Transverse colon (tissue), 4 donors: ENCODE measurements around the gene EPN2. TPM values are rescaled to one million over a fixed set of nuclear protein-coding genes. Genes with fewer than 3 reads are reported as not detected.

ENCODE experiments used
- DNase-seq: peaks from one replicate; pipeline ENCODE4 v3.0.0-alpha.2; 2019
- H3K27ac ChIP-seq, 4 donors: fragments of 200-600 bp; sonication (generic); 2 replicates each; pipeline ENCODE4 v1.5.1; 2016 to 2018; ENCODE audit warnings: inconsistent platforms in 4 of 4
- H3K27me3 ChIP-seq: fragments of 200-600 bp; sonication (generic); 2 replicates; pipeline ENCODE4 v1.5.1; 2017; ENCODE audit warnings: inconsistent platforms
- H3K36me3 ChIP-seq, 4 donors: fragments of 200-600 bp; sonication (generic); 2 replicates each; pipeline ENCODE4 v1.5.1; 2017 to 2019; ENCODE audit warnings: inconsistent platforms in 4 of 4
- H3K4me1 ChIP-seq, 4 donors: fragments of 200-600 bp; sonication (generic); 2 replicates each; pipeline ENCODE4 v1.5.1; 2017 to 2020; ENCODE audit warnings: inconsistent platforms in 4 of 4
- H3K4me3 ChIP-seq, 4 donors: fragments of 200-600 bp; sonication (generic); 1 replicate in 1 of 4; 2 replicates in 3 of 4; pipeline versions ENCODE4 v1.5.1 to v1.6.1; 2017 to 2019; ENCODE audit warnings: inconsistent platforms in 4 of 4
- H3K9me3 ChIP-seq, 2 donors: fragments of 200-600 bp; sonication (generic); 2 replicates each; pipeline ENCODE4 v1.5.1; 2017 to 2019; ENCODE audit warnings: inconsistent platforms in 2 of 2
- EP300 ChIP-seq: sonication (generic); formaldehyde crosslinking; IDR thresholded peaks from one replicate; pipeline ENCODE4 v1.6.1; 2017; ENCODE audit warnings: antibody characterized with exemption, low read depth
- POLR2A ChIP-seq: fragments of 450-650 bp; IDR thresholded peaks from one replicate; pipeline ENCODE4 v1.6.1; 2016; ENCODE audit warnings: antibody characterized with exemption, mild to moderate bottlenecking, moderate library complexity
- POLR2AphosphoS5 ChIP-seq, 3 donors: sonication (generic); formaldehyde crosslinking; IDR thresholded peaks; one replicate each; pipeline ENCODE4 v1.6.1; 2016; ENCODE audit warnings: antibody characterized with exemption in 3 of 3
- WGBS, 2 donors: methylation state at CpG; one replicate each; pipeline ENCODE4 v1.1.5; 2018; ENCODE audit warnings: low coverage in 1 of 2; 5-methylcytosine and 5-hydroxymethylcytosine counted together
- in situ Hi-C, 4 donors: fragments of 200-750 bp; cut with MboI; loops; one replicate each; pipeline versions ENCODE4 v1.15.0 to v1.15.1; 2017; ENCODE audit warnings: low sequenced_read_pairs in 3 of 4, low pct_ligation_motif_present in 1 of 4, low pct_unique_long_range_greater_than_20kb in 1 of 4
- intact Hi-C: fragments of 100-400 bp; cut with DNase I; formaldehyde crosslinking; loops from one replicate; pipeline ENCODE4 v1.15.1; 2023; ENCODE audit warnings: low total_unique reads
- total RNA-seq, 4 donors: library from RNA; depleted of rRNA; stranded (reverse); fragments of >200 nt; gene quantifications; one replicate each; pipeline ENCODE4 v1.1.0, GENCODE V29; 2016
- TF ChIP-seq, protein P1 (sequence below), 5 experiments: fragments of 200-600 bp in 3 of 5; fragments of 450-650 bp in 2 of 5; sonication (generic) in 3 of 5; IDR thresholded peaks; 1 replicate in 2 of 5; 2 replicates in 3 of 5; pipeline ENCODE4 v1.5.1; 2016 to 2017; ENCODE audit warnings: antibody characterized with exemption in 5 of 5, inconsistent platforms in 3 of 5, mild to moderate bottlenecking in 2 of 5, moderate library complexity in 1 of 5

The EPN2 gene
- total RNA-seq, 4 donors from 2014 or later: 30.4 to 98.7 (median 65.5) TPM

- H3K36me3 ChIP-seq: no peaks in the 10 kb centered on the region
- intact Hi-C loops (no loop called here), in situ Hi-C loops (no loop called here)
- no peaks in the 10 kb centered on the region for H3K27me3 ChIP-seq
- no peak overlapping the region for H3K4me3 ChIP-seq
- H3K9me3 ChIP-seq: no peaks in the 10 kb centered on the region
- peak overlapping the region; percentile 44 to 75 (median 58) for H3K27ac ChIP-seq
- WGBS, 2 donors: 22 to 64% methylated on average over 1 to 7 of the region's 7 CpGs
- DNase-seq: peak; percentile 74
- peak in 2 of 3 donors; percentile 26 to 28 for TF ChIP-seq POLR2AphosphoS5 (IDR thresholded peaks at IDR 0.05)
- no peak for TF ChIP-seq POLR2A
- TF ChIP-seq, protein P1, sequence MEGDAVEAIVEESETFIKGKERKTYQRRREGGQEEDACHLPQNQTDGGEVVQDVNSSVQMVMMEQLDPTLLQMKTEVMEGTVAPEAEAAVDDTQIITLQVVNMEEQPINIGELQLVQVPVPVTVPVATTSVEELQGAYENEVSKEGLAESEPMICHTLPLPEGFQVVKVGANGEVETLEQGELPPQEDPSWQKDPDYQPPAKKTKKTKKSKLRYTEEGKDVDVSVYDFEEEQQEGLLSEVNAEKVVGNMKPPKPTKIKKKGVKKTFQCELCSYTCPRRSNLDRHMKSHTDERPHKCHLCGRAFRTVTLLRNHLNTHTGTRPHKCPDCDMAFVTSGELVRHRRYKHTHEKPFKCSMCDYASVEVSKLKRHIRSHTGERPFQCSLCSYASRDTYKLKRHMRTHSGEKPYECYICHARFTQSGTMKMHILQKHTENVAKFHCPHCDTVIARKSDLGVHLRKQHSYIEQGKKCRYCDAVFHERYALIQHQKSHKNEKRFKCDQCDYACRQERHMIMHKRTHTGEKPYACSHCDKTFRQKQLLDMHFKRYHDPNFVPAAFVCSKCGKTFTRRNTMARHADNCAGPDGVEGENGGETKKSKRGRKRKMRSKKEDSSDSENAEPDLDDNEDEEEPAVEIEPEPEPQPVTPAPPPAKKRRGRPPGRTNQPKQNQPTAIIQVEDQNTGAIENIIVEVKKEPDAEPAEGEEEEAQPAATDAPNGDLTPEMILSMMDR (IDR thresholded peaks at IDR 0.05): no peak
- H3K4me1 ChIP-seq: peaks cover 34 to 77% (median 55%) of the 10 kb centered on the region in 4 donors
These were observed 67.0 kb downstream of the EPN2 start for GRCh38 chr17:19304209-19304608.

- intact Hi-C loops: no loop called here
- WGBS, 2 donors: 92 to 100% methylated on average over 2 to 5 of the region's 5 CpGs
- Histone ChIP-seq H3K9me3 (no peaks in the 10 kb centered on the region), H3K27ac (peak overlapping the region; percentile 44 to 75 (median 58)), H3K4me3 (no peak overlapping the region), H3K36me3 (no peaks in the 10 kb centered on the region), H3K4me1 (peaks cover 32 to 72% (median 51%) of the 10 kb centered on the region in 4 donors), H3K27me3 (no peaks in the 10 kb centered on the region)
- no peak for DNase-seq
- TF ChIP-seq, protein P1 (IDR thresholded peaks at IDR 0.05): no peak
- TF ChIP-seq EP300: no peak
- no peak for TF ChIP-seq POLR2A
- no peak for TF ChIP-seq POLR2AphosphoS5 (IDR thresholded peaks at IDR 0.05)
- in situ Hi-C loops: no loop called here
These were observed 67.6 kb downstream of the EPN2 start for GRCh38 chr17:19304751-19305150.

- TF ChIP-seq POLR2A: no peak
- Histone ChIP-seq H3K27ac (peak overlapping the region in 3 of 4 donors; percentile 1 to 48 (median 40)), H3K4me3 (no peak overlapping the region), H3K9me3 (no peaks in the 10 kb centered on the region), H3K4me1 (peaks cover 32 to 72% (median 51%) of the 10 kb centered on the region in 4 donors), H3K36me3 (no peaks in the 10 kb centered on the region), H3K27me3 (no peaks in the 10 kb centered on the region)
- WGBS, 2 donors: 74% methylated on average over 5 of the region's 5 CpGs; no CpG with 5 or more reads in 1 of the 2 donors
- intact Hi-C loops: no loop called here
- in situ Hi-C loops: no loop called here
- no peak for DNase-seq
These were observed 68.1 kb downstream of the EPN2 start for GRCh38 chr17:19305256-19305655.

DNA sequence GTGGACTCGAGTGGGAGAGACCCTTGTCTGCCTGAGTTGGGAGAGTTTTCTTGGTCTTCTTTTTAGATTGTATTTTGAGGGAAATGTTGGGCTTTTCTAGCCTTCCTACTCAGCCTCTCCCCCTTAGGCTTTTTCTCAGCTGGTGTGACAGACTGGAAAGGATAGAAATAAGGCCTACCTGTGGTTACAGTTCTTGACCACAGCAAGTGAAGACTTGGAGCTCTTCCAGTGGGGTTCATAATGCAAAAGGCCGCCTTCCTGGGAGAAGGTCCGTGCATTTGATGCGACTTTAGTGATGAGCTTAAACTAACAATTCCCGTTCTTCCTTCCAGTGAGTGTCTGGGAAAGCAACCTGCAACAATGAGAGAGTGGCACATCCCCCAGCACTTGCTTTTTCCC is 68.6 kb downstream of the EPN2 start:
- TF ChIP-seq, protein P1 (IDR thresholded peaks at IDR 0.05): no peak
- Histone ChIP-seq H3K27ac (peak overlapping the region; percentile 1 to 48 (median 24)), H3K9me3 (no peaks in the 10 kb centered on the region), H3K27me3 (no peaks in the 10 kb centered on the region), H3K4me3 (no peak overlapping the region), H3K36me3 (no peaks in the 10 kb centered on the region), H3K4me1 (peaks cover 32 to 71% (median 51%) of the 10 kb centered on the region in 4 donors)
- in situ Hi-C loops: no loop called here
- intact Hi-C loops: no loop called here
- WGBS, 2 donors: 89% methylated on average over 5 of the region's 5 CpGs; no CpG with 5 or more reads in 1 of the 2 donors
- DNase-seq: no peak
